ENCODE data around the gene TMCC1.

- TF ChIP-seq CTCF (conservative IDR thresholded peaks at IDR 0.05; ENCODE audit: low read depth, low read length) (no peak), EZH2phosphoT487 (IDR thresholded peaks at IDR 0.05; ENCODE audit: borderline replicate concordance, low read length) (no peak)
These were observed 177.7 kb downstream of the TMCC1 start for GRCh38 chr3:129715854-129716253.
